ENCODE measurements around the gene JMJD1C. TPM values are rescaled to one million over a fixed set of nuclear protein-coding genes. Genes with fewer than 3 reads are reported as not detected.

Gene JMJD1C
- total RNA-seq, 1 experiment from 2014 or later: 139 TPM

DNA sequence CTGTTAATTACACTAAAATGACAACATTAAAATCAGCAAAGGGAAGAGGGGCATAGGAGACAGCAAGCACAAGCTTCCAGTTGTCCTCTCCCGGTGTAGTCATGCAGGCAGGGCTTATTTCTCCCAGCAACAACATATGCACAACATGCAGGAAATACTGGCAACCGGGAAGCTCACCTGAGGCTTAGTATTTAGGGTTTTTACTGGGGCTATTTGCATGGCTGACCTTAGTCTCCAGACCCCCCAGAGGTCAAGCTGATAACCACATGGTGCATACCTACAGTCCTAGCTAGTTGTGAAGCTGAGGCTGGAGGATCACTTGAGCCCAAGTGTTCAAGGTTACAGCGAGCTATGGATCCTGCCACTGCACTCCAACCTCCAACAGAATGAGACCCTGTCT is 12.8 kb upstream of the JMJD1C start:
- no peak overlapping the region for H2AFZ ChIP-seq (ENCODE audit: low read length)
- ChIA-PET POLR2A (ENCODE audit: unreplicated experiment) (no interaction called here), CTCF (no interaction called here)
- no peaks in the 10 kb centered on the region for H3K27me3 ChIP-seq (ENCODE audit: low read length)
- H3K36me3 ChIP-seq (ENCODE audit: low read depth, low read length): 0 out of 2 replicates have a peak, but pooled peaks cover 2% of the 10 kb centered on the region
- H3K79me2 ChIP-seq (ENCODE audit: low read length): peaks cover 96% of the 10 kb centered on the region
- no peak for DNase-seq
- H3F3A ChIP-seq (ENCODE audit: low read length, unreplicated experiment): no peaks in the 10 kb centered on the region
- H3K9me3 ChIP-seq (ENCODE audit: low read length): no peaks in the 10 kb centered on the region
- H3K27ac ChIP-seq (ENCODE audit: low read length): no peak overlapping the region
- H4K20me1 ChIP-seq (ENCODE audit: low read length): peaks cover 20% of the 10 kb centered on the region; the same call in 1 of the 2 replicates
- no peak overlapping the region for H3K9ac ChIP-seq (ENCODE audit: low read length)
- no peaks in the 10 kb centered on the region for H3K4me1 ChIP-seq (ENCODE audit: insufficient read depth, low read length)
- no peak overlapping the region for H3K4me2 ChIP-seq (ENCODE audit: low read length)
- no peaks in the 10 kb centered on the region for H3K9me2 ChIP-seq (replicated peaks; ENCODE audit: low read length)
- ATAC-seq: peak; percentile 44
- H3K4me3 ChIP-seq (ENCODE audit: low read length): no peak overlapping the region
- BruUV-seq (replicated peaks): no TSS peak
- intact Hi-C loops (cut with micrococcal nuclease): no loop called here
- TF ChIP-seq EZH2 (IDR thresholded peaks at IDR 0.05; ENCODE audit: low read length, unreplicated experiment) (no peak), EZH2phosphoT487 (IDR thresholded peaks at IDR 0.05; ENCODE audit: borderline replicate concordance, low read length) (no peak)
- TF ChIP-seq, protein P1, sequence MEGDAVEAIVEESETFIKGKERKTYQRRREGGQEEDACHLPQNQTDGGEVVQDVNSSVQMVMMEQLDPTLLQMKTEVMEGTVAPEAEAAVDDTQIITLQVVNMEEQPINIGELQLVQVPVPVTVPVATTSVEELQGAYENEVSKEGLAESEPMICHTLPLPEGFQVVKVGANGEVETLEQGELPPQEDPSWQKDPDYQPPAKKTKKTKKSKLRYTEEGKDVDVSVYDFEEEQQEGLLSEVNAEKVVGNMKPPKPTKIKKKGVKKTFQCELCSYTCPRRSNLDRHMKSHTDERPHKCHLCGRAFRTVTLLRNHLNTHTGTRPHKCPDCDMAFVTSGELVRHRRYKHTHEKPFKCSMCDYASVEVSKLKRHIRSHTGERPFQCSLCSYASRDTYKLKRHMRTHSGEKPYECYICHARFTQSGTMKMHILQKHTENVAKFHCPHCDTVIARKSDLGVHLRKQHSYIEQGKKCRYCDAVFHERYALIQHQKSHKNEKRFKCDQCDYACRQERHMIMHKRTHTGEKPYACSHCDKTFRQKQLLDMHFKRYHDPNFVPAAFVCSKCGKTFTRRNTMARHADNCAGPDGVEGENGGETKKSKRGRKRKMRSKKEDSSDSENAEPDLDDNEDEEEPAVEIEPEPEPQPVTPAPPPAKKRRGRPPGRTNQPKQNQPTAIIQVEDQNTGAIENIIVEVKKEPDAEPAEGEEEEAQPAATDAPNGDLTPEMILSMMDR (conservative IDR thresholded peaks at IDR 0.05; ENCODE audit: low read depth, low read length): no peak

DNA sequence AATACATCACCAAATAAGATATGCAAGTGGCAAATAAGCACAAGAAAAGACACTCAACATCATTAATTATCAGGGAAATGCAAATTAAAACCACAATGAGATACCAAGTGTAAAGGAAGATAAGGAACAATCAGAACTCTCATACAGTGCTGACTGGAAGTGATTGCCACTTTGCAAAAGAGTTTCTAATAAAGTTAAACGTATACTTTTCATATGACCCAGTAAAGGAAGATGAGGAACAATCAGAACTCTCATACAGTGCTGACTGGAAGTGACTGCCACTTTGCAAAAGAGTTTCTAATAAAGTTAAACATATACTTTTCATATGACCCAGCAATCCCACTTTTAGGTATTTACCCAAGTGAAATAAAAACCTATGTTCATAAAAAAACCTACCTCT is 12.2 kb upstream of the JMJD1C start:
- no peak overlapping the region for H3K27ac ChIP-seq (ENCODE audit: low read length)
- H3K9me3 ChIP-seq (ENCODE audit: low read length): no peaks in the 10 kb centered on the region
- no peaks in the 10 kb centered on the region for H3K9me2 ChIP-seq (replicated peaks; ENCODE audit: low read length)
- H3K27me3 ChIP-seq (ENCODE audit: low read length): no peaks in the 10 kb centered on the region
- ATAC-seq: peak; percentile 66
- H2AFZ ChIP-seq (ENCODE audit: low read length): no peak overlapping the region
- H3K4me2 ChIP-seq (ENCODE audit: low read length): no peak overlapping the region
- no peaks in the 10 kb centered on the region for H3K4me1 ChIP-seq (ENCODE audit: insufficient read depth, low read length)
- 0 out of 2 replicates have a peak, but pooled peaks cover 2% of the 10 kb centered on the region for H3K36me3 ChIP-seq (ENCODE audit: low read depth, low read length)
- H3K9ac ChIP-seq (ENCODE audit: low read length): no peak overlapping the region
- ChIA-PET CTCF (no interaction called here), POLR2A (ENCODE audit: unreplicated experiment) (no interaction called here)
- intact Hi-C loops (cut with micrococcal nuclease): no loop called here
- H3K4me3 ChIP-seq (ENCODE audit: low read length): no peak overlapping the region
- peaks cover 96% of the 10 kb centered on the region for H3K79me2 ChIP-seq (ENCODE audit: low read length)
- H4K20me1 ChIP-seq (ENCODE audit: low read length): peaks cover 20% of the 10 kb centered on the region; the same call in 1 of the 2 replicates
- TF ChIP-seq, protein P1 (conservative IDR thresholded peaks at IDR 0.05; ENCODE audit: low read depth, low read length): no peak
- no peaks in the 10 kb centered on the region for H3F3A ChIP-seq (ENCODE audit: low read length, unreplicated experiment)
- DNase-seq: no peak
- no TSS peak for BruUV-seq (replicated peaks)

DNA sequence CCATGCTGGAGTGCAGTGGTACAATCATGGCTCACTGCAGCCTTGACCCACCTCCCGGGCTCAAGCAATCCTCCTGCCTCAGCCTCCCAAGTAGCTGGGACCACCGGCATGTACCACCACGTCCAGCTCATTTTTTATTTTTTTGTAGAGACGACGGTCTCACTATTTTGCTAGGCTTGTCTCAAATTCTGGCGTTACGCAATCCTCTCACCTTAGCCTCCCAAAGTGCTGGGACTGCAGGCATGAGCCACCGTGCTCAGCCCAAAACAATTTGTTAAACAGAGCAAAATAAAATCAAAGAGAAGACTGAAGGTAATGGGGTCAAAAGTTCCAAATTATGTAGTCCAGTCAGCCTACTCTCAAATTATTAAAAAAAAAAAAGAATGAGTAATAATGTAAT is 8.7 kb upstream of the JMJD1C start:
- no peak overlapping the region for H3K9ac ChIP-seq (ENCODE audit: low read length)
- H3K79me2 ChIP-seq (ENCODE audit: low read length): peaks cover 86% of the 10 kb centered on the region
- H3K9me2 ChIP-seq (replicated peaks; ENCODE audit: low read length): no peaks in the 10 kb centered on the region
- no peaks in the 10 kb centered on the region for H3K9me3 ChIP-seq (ENCODE audit: low read length)
- DNase-seq (no peak), ATAC-seq (no peak)
- no peak overlapping the region for H2AFZ ChIP-seq (ENCODE audit: low read length)
- ChIA-PET POLR2A (ENCODE audit: unreplicated experiment) (no interaction called here), CTCF (no interaction called here)
- intact Hi-C loops (cut with micrococcal nuclease): no loop called here
- no peaks in the 10 kb centered on the region for H3K27me3 ChIP-seq (ENCODE audit: low read length)
- no peaks in the 10 kb centered on the region for H3K4me1 ChIP-seq (ENCODE audit: insufficient read depth, low read length)
- no peaks in the 10 kb centered on the region for H3F3A ChIP-seq (ENCODE audit: low read length, unreplicated experiment)
- no peak overlapping the region for H3K27ac ChIP-seq (ENCODE audit: low read length)
- BruUV-seq (replicated peaks): no TSS peak
- no peak overlapping the region for H3K4me3 ChIP-seq (ENCODE audit: low read length)
- no peak for TF ChIP-seq EZH2phosphoT487 (IDR thresholded peaks at IDR 0.05; ENCODE audit: borderline replicate concordance, low read length)
- TF ChIP-seq, protein P1 (conservative IDR thresholded peaks at IDR 0.05; ENCODE audit: low read depth, low read length): no peak
- 0 out of 2 replicates have a peak, but pooled peaks cover 2% of the 10 kb centered on the region for H3K36me3 ChIP-seq (ENCODE audit: low read depth, low read length)
- H4K20me1 ChIP-seq (ENCODE audit: low read length): peaks cover 16% of the 10 kb centered on the region; the same call in 1 of the 2 replicates
- no peak overlapping the region for H3K4me2 ChIP-seq (ENCODE audit: low read length)

Data from PC-3 (cell line).